Stimulated activated CD4-positive, alpha-beta T cell treated with anti-CD3 and anti-CD28 coated beads, TNF-alpha, amount 100 ng/mL, for 48 hours (primary cell): ENCODE measurements around the gene PRMT7.

Source experiments
- DNase-seq, 3 donors: peaks; one replicate each; pipeline ENCODE4 v3.0.0-alpha.2; 2020; ENCODE audit warnings: low read depth in 3 of 3

PRMT7 gene

DNA sequence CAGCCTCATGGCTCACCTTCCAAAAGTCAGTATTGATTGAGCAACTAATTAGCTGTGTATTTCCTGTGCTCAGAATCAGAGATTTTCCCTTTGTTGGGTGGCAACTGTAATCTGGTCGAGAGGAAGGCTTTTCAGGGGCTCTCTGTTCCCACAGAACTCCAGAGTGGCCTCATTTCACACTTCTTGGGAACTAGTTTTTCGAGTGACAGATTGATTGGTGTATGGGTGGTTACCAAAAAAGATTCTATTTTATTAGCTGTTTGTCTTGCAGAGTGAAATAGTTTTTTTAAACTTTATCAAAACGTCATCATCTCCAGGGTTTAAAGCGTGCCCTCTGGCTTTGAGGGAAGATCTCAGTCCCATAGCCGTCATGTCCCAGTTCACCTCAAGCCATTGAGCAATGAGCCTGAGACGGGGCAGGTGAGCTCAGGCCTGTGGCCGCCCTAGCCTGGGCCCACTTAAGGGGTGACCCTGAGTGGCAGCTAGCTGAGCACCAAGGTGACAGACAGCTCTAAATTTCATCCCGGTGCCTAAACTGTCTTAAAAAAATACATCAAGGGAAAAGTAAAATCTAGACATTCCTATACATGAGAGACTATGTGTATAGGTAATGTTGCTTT is 84.5 kb downstream of the PRMT7 start:
- DNase-seq = no peak

DNA sequence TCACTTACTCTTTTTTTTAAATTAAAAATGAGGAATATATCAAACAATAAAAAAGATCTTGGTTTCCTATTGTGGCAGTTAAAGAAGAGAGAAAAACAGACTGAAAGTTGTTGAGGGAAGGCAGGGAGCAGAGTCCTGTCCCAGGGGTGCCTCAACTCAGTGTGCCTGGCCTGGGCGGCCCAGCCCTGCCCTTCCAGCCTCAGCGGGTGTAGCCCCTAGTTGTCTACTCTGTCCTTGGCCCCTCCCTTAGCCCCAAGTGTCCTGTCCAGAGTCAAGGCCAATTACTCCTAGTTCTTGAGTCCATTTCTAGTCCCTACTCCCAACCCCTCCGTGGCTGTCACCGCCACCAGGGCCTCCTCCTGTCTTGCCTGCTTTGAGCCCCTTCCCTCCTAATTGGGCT is 85.0 kb downstream of the PRMT7 start:
- no peak for DNase-seq

DNA sequence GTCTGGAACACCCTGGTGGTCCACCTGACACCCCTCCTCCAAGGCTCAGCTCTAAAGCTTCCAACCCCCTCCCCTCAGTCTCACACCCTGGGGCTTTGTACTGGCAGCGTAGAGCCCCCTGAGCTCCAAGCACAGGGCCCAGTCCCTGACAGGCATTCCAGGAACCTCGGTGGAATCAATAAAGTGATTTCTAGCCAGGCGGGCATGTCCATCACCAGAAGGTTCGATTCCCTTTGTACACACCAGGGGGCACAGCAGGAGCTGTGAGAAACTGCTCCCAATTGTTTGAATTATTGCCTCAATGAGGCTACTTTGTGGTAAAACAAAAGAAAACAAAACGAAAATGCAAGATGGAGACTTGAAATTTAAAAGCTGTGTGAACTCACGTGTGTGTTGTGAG is 85.7 kb downstream of the PRMT7 start:
- peak in 1 of 3 donors; percentile 26 for DNase-seq

DNA sequence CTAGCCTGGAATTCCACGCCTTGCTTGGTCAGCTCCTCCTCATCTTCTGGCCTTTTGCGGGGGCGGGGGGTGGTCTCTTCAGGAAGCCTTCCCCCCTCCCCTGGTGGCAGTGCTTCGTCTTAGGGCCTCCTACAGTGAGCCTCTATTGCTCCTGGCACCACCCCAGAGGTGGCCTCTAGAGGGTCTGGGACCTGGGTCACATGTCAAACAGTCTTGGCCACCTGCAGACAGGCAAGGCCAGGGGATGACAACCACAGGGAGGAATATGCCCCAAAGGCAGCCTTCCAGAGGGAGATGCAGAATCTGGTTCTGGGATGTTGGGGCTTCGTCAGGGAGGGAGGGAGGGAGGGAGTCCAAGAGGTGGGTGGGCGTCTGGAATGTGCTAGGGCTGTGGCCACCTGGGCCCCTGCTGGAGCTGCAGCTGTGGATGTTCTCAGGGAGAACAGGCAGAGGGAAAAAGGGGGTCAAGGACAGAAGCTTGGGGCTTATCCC is 86.9 kb downstream of the PRMT7 start:
- no peak for DNase-seq

DNA sequence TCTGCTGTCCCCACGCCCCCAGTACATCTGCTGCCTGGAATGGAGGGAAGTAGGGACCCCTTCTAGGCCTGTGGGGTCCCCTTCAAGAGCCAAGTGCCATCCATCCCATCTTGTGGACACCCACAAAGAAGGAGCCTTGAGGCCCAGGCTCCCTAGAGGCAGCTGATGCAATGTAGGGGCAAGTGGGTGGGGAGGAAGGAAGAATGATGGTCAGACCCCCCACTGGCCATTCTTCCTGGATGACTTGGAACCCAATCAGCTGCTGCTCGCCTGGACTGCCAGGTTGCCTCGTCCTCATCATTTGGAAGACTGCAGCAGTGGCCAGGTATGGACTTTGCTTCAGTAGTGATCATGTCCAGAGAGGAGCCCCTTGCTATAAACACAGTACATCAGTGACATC is 88.6 kb downstream of the PRMT7 start:
- no peak for DNase-seq

DNA sequence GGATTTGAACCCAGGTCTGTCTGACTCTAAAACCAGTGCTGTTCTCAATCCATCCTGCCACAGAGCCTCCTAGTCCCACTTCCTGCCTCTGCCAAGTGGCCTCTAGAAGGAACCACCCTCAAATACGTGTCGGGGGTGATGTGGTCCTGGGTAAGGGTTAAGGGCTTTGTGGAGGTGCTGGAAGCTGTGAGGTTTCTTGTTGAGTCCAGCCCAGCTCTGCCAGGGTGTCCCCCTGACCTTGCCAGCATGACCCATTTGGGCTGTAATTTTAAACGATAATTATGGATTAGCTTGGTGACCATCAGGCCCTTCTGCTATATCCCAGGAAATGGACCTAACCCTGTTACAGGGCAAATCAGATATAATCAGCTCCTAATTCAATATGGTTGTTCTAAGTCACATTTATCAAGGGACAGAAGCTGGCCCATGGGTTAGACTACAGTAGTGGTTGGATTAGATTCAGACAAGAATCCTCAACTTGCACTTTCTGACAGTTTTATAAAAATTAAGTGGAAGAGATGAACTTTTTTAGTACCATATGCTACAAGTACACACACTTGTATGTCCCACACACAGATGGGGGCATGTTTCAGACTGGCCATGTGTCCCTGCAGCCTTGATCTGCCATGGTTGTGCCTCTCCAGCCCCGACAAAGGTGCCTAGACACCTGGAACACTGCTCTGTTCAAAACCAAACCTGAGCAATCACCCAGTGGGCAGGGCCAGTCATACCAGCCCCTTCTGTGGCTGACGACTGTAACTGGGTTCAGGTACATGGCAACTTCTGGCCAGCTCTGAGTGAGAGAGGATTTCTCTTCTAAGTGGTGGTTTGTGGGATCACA is 89.5 kb downstream of the PRMT7 start:
- DNase-seq = no peak

DNA sequence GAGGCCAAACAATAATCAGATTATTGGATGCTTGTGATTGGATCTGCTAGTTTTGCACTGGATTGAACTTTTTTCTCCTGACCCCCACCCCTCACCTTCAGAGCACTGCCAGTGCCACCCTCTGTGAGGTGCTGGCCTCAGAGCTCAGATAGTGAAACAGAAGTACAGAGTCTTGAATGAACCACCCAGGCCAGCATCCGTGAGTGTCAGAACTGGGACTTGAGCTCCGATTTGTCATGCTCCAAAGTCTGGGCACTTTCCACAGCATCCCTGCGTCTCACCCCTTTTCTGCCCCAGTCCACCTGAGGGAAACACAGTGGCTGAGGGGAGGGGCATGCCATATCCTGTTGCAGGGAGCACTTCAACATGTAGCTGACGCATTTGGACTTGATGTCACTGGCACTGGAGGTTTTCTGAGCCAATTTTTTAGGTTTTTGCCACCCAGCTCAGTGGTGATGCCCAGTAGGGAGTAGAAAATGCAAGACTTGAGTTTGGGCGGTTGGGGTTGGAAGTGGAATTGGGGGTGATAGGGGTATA is 90.2 kb downstream of the PRMT7 start:
- DNase-seq = no peak

DNA sequence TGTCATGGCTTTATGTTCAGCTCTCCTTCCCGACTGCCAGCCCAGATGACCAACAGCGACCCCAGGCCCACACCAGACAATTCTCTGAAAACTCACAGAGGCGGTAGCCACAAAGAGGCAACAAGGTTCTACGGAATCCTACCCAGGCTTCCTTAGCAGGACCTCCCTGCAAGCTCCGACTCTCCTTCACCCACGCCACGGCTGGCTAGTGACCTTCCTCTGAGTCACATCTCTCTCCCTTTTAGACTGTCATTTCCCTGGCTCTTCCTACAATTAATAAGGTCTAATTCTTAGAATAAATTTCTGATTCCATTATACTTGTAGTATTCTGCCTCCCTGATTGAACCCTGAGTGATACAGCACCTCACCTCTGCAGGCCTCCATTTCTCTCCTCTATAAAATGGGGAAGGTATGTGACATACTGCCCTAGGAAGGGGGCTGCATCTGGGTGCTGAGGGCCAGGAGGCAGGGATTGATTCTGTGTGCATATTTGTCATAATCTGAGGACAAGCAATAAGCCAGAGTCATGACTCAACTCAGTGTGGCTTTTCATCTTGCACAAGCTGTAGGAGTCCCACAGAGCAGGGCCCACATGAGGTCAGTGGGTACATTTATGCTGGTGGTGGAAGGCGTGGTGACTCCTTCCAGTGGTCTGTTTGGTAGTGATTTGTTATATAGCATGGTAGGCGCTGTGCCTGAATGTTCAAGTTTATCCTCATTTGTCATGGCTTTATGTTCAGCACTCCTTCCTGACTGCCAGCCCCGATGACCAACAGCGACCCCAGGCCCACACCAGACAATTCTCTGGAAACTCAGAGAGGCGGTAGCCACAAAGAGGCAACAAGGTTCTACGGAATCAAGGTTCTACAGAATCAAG is 91.3 kb downstream of the PRMT7 start:
- DNase-seq = no peak

DNA sequence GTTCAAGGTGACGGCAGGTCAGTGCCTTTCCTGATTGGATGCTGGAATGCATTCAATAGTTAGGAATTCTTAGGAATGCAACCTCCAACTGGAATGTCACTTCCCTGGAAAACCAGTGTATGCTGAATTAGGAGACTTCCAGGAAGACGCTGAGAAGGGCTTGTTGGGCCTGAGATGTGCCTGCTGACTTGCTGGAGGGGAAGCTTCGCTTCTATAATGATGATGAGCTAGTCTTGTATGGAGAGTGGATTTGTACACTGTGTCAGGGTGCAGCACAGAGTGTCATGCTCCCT is 91.9 kb downstream of the PRMT7 start:
- DNase-seq = no peak

DNA sequence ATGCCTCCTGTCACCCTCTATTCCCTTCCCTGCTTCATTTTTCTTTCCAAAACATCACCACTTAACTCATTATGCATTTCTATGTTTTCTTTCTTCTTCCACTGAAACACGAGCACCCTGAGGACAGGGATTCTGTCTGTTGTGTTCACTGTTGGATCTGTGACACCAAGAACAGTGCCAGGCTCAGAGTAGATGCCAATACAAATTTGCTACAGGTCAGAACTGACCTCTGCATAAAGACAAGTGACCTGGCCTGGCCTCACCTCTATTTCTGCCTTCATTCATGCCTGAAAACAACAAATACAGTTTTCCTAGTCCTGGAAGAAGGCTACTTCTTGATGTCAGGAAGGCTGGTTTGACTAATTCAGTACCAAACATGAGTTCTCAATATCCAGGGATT is 92.4 kb downstream of the PRMT7 start:
- no peak for DNase-seq

DNA sequence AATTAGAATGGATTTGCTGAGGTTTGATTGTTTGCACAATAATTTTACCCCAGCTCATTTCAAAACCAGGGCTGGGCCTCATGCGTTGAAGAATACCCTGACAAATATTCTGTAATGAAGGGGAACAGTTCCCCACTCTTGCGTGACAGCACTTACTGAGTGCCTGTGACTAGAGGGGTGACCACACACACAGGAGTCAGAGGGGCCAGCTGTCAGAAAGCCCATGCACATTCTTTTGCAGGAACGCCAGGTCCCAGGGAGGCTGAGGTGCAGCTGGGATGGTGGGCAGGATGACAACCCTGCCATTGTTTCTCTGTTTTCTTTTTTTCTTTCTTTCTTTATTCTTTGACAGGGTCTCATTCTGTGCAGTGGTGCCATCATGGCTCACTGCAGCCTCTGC is 92.9 kb downstream of the PRMT7 start:
- no peak for DNase-seq

DNA sequence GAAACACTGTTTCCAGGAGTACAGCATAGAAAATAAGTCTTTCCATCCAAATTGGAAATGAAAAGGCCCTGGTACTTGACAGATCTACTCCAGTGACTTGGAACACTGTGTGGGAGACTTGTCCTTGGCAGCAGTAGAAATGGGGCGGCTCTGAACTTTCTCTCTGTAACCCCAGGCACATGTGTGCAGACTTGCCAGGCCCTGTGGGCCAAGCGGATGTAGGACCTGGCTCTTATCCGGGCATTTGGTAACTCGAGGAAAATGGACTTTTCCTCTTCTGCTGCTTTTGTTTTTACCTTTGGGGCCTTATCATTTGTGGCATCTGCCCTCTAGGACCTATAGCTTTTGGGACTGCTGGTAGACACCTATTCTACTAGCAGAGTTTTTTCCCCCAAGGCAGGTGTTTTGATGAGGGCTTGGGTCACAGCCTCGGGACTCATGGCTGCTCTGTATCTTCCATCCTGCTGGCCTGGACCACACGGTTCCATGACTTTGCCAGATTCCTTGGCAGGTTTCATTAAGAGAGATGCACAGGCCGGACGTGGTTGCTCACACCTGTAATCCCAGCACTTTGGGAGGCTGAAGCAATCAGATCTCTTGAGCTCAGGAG is 94.0 kb downstream of the PRMT7 start:
- no peak for DNase-seq

DNA sequence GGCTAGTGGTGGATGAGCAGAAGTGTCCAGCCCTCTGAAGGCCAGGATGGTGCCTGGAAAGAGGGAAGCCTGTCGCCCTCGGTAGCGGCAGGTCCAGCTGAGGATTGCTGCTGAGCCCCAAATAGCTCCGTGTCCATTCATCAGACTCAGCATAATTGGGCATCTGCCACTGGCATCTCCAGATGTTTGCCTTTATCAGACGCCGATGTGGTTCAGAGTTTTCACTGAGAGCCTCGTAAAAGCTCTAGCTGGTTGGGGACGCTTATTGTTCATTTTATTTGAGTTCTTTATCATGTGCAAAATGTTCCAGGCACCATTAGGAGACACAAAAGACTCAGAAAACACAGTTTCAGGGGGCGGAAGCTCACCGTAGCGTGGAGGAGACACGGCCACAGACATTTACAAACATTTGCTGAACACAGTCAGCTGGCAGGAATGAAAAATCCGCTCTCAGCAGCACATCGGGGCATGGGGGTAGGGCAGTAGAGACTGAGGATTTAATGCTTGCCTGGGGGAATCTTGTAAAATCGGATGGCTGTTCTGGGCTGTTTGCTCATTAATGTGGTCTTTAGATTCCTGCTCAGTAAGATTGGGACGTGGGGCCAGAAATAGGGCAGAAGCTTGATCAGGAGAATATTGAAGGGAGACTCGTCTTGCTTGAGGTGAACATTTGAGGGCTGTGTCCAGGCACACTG is 95.8 kb downstream of the PRMT7 start:
- DNase-seq = no peak
